HepG2 (cell line): ENCODE measurements around the gene STK17A. TPM values are rescaled to one million over a fixed set of nuclear protein-coding genes. Genes with fewer than 3 reads are reported as not detected.

Source experiments
- AGO2 ChIP-seq: fragments of 200-400 bp; formaldehyde crosslinking; optimal IDR thresholded peaks from 2 replicates; pipeline ENCODE3; 2017; ENCODE audit warnings: mild to moderate bottlenecking, low read depth, low read length, moderate library complexity
- BORCS8-MEF2B ChIP-seq: sonication (generic); formaldehyde crosslinking; IDR thresholded peaks from 2 replicates; pipeline ENCODE4 v1.8.0; 2022; ENCODE audit warnings: mild to moderate bottlenecking, missing genetic modification reagents
- DNMT1 ChIP-seq: sonication (generic); formaldehyde crosslinking; IDR thresholded peaks from 2 replicates; pipeline ENCODE4 v1.5.1; 2020; ENCODE audit warnings: mild to moderate bottlenecking, missing genetic modification reagents
- GLI4 ChIP-seq: sonication (generic); formaldehyde crosslinking; IDR thresholded peaks from 2 replicates; pipeline ENCODE4 v1.5.1; 2020; ENCODE audit warnings: missing genetic modification reagents, mild to moderate bottlenecking, moderate library complexity, borderline replicate concordance
- HINFP ChIP-seq: sonication (generic); formaldehyde crosslinking; IDR thresholded peaks from 2 replicates; pipeline ENCODE4 v1.4.0; 2020; ENCODE audit warnings: low read depth, mild to moderate bottlenecking, missing genetic modification reagents
- IRF2 ChIP-seq: IDR thresholded peaks from 2 replicates; pipeline ENCODE4 v1.6.1; 2018; ENCODE audit warnings: missing genetic modification reagents, missing compliant biosample characterization
- KDM1A ChIP-seq: IDR thresholded peaks from 2 replicates; pipeline ENCODE4 v1.6.1; 2016; ENCODE audit warnings: missing compliant biosample characterization
- MAFF ChIP-seq: IDR thresholded peaks from 2 replicates; pipeline ENCODE4 v1.6.1; 2011; ENCODE audit warnings: low read depth, low read length, improper control_type of control experiment
- MAFG ChIP-seq: sonication (generic); formaldehyde crosslinking; IDR thresholded peaks from 2 replicates; pipeline ENCODE4 v1.5.1; 2020; ENCODE audit warnings: mild to moderate bottlenecking, missing genetic modification reagents
- MEIS1 ChIP-seq: sonication (generic); formaldehyde crosslinking; IDR thresholded peaks from 2 replicates; pipeline ENCODE4 v1.9.0; 2021; ENCODE audit warnings: mild to moderate bottlenecking, missing genetic modification reagents, moderate library complexity, borderline replicate concordance
- MTA1 ChIP-seq: sonication (generic); formaldehyde crosslinking; IDR thresholded peaks from 2 replicates; pipeline ENCODE4 v1.4.0; 2020; ENCODE audit warnings: missing genetic modification reagents, mild to moderate bottlenecking, borderline replicate concordance
- NCOA1 ChIP-seq: sonication (generic); formaldehyde crosslinking; IDR thresholded peaks from 2 replicates; pipeline ENCODE4 v1.9.0; 2021; ENCODE audit warnings: missing genetic modification reagents
- NCOA5 ChIP-seq: sonication (generic); formaldehyde crosslinking; IDR thresholded peaks from 2 replicates; pipeline ENCODE4 v1.4.0; 2020; ENCODE audit warnings: missing genetic modification reagents
- NFKBIZ ChIP-seq: IDR thresholded peaks from 2 replicates; pipeline ENCODE4 v1.6.1; 2018; ENCODE audit warnings: missing genetic modification reagents, missing compliant biosample characterization
- RBM39 ChIP-seq: fragments of 200-400 bp; formaldehyde crosslinking; IDR thresholded peaks from one replicate; pipeline ENCODE4 v1.6.1; 2018; ENCODE audit warnings: antibody characterized with exemption, mild to moderate bottlenecking, low read depth, low read length; ENCODE audit not compliant: poor library complexity, severe bottlenecking
- RORA ChIP-seq: sonication (generic); formaldehyde crosslinking; IDR thresholded peaks from 2 replicates; pipeline ENCODE4 v1.5.0; 2020; ENCODE audit warnings: mild to moderate bottlenecking, missing genetic modification reagents, moderate library complexity
- SIN3A ChIP-seq: IDR thresholded peaks from 2 replicates; pipeline ENCODE4 v1.6.1; 2011; ENCODE audit warnings: low read depth, mild to moderate bottlenecking, control low read depth, low read length, borderline replicate concordance
- TBX3 ChIP-seq: fragments of 450-650 bp; IDR thresholded peaks from 2 replicates; pipeline ENCODE4 v1.6.1; 2017; ENCODE audit warnings: antibody characterized with exemption, mild to moderate bottlenecking, inconsistent platforms, borderline replicate concordance
- ZFP82 ChIP-seq: sonication (generic); formaldehyde crosslinking; IDR thresholded peaks from 2 replicates; pipeline ENCODE4 v1.5.1; 2020; ENCODE audit warnings: mild to moderate bottlenecking, missing genetic modification reagents, borderline replicate concordance
- ZNF337 ChIP-seq: sonication (generic); formaldehyde crosslinking; IDR thresholded peaks from 2 replicates; pipeline ENCODE4 v1.5.1; 2020; ENCODE audit warnings: missing genetic modification reagents, low read depth, mild to moderate bottlenecking, borderline replicate concordance
- ZNF652 ChIP-seq: IDR thresholded peaks from 2 replicates; pipeline ENCODE4 v1.6.1; 2016; ENCODE audit warnings: low read depth, borderline replicate concordance
- ZNF674 ChIP-seq: sonication (generic); formaldehyde crosslinking; IDR thresholded peaks from 2 replicates; pipeline ENCODE4 v1.5.0; 2020; ENCODE audit warnings: low read depth, mild to moderate bottlenecking, missing genetic modification reagents
- ZNF883 ChIP-seq: sonication (generic); formaldehyde crosslinking; IDR thresholded peaks from 2 replicates; pipeline ENCODE4 v1.5.1; 2020; ENCODE audit warnings: mild to moderate bottlenecking, missing genetic modification reagents; ENCODE audit errors: not compliant biosample characterization
- ZSCAN25 ChIP-seq: sonication (generic); formaldehyde crosslinking; IDR thresholded peaks from 2 replicates; pipeline ENCODE4 v1.8.0; 2022; ENCODE audit warnings: mild to moderate bottlenecking, missing genetic modification reagents
- ZSCAN5A ChIP-seq: sonication (generic); formaldehyde crosslinking; IDR thresholded peaks from 2 replicates; pipeline ENCODE4 v1.8.0; 2022; ENCODE audit warnings: mild to moderate bottlenecking, missing genetic modification reagents, borderline replicate concordance
- ZZZ3 ChIP-seq: sonication (generic); formaldehyde crosslinking; IDR thresholded peaks from 2 replicates; pipeline ENCODE4 v1.4.0; 2020; ENCODE audit warnings: missing genetic modification reagents, mild to moderate bottlenecking, borderline replicate concordance
- polyA plus RNA-seq, 8 experiments: library from polyadenylated mRNA; depleted of rRNA in 3 of 8; stranded (reverse) in 7 of 8; unstranded in 1 of 8; fragments of >200 nt; fragmentation: Illumina TruSeq in 4 of 8; extraction: Trizol in 4 of 8; gene quantifications; 2 replicates each; pipeline versions ENCODE4 v1.2.1 to v1.2.3, GENCODE V29; 2011 to 2016; ENCODE audit warnings: low read depth in 4 of 8, missing spikeins in 1 of 8, mixed read lengths in 1 of 8; ENCODE audit not compliant: insufficient read depth in 1 of 8
- total RNA-seq, 5 experiments: library from RNA; depleted of rRNA; stranded (reverse); fragments of >200 nt; fragmentation: Illumina TruSeq; extraction: Trizol; gene quantifications; 2 replicates each; pipeline ENCODE4 v1.2.3, GENCODE V29; 2016; ENCODE audit warnings: low read depth in 1 of 5
- TF ChIP-seq, protein P1 (sequence below): sonication (generic); formaldehyde crosslinking; IDR thresholded peaks from 2 replicates; pipeline ENCODE4 v1.4.0; 2020; ENCODE audit warnings: mild to moderate bottlenecking, low read depth, missing genetic modification reagents

STK17A gene
- total and polyA plus RNA-seq, 2 of the 13 experiments (the other 11 are each of a cell fraction or from before 2014, with no cell fraction given) = 18.6 to 24.3 TPM

- TF ChIP-seq ZNF883 (peak; percentile 1), ZNF674 (CRISPR knock-in tag) (no peak), DNMT1 (CRISPR knock-in tag) (no peak), NCOA5 (CRISPR knock-in tag) (no peak), BORCS8-MEF2B (no peak; the same call in 1 of the 2 replicates), MEIS1 (CRISPR knock-in tag) (no peak), RORA (CRISPR knock-in tag) (no peak), MAFG (CRISPR knock-in tag) (no peak), ZFP82 (CRISPR knock-in tag) (no peak), ZSCAN25 (CRISPR knock-in tag) (peak; percentile 8; the same call in 1 of the 2 replicates), SIN3A (no peak), NCOA1 (CRISPR knock-in tag) (no peak), RBM39 (peak; percentile 16), ZNF337 (no peak), GLI4 (no peak), HINFP (no peak), ZNF652 (CRISPR knock-in tag) (no peak), MAFF (no peak), TBX3 (no peak), NFKBIZ (CRISPR knock-in tag) (0 out of 2 replicates have a peak, but pooled peaks have one; percentile 9), AGO2 (no peak), IRF2 (CRISPR knock-in tag) (no peak), ZSCAN5A (no peak), KDM1A (CRISPR knock-in tag) (no peak), MTA1 (CRISPR knock-in tag) (no peak; the same call in 1 of the 2 replicates), ZZZ3 (CRISPR knock-in tag) (no peak)
- TF ChIP-seq, protein P1, sequence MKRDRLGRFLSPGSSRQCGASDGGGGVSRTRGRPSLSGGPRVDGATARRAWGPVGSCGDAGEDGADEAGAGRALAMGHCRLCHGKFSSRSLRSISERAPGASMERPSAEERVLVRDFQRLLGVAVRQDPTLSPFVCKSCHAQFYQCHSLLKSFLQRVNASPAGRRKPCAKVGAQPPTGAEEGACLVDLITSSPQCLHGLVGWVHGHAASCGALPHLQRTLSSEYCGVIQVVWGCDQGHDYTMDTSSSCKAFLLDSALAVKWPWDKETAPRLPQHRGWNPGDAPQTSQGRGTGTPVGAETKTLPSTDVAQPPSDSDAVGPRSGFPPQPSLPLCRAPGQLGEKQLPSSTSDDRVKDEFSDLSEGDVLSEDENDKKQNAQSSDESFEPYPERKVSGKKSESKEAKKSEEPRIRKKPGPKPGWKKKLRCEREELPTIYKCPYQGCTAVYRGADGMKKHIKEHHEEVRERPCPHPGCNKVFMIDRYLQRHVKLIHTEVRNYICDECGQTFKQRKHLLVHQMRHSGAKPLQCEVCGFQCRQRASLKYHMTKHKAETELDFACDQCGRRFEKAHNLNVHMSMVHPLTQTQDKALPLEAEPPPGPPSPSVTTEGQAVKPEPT (CRISPR knock-in tag) = no peak
These were observed 701 bp downstream of the STK17A start (continued) for GRCh38 chr7:43583424-43584194.
